Mucosa of rectum (tissue), 2 donors: ENCODE results near the gene IMMP2L.

ENCODE experiments used
- H3K27ac ChIP-seq, 2 donors: one replicate each; pipeline ENCODE4 v1.7.0; 2013; ENCODE audit warnings: inconsistent platforms in 2 of 2, low read depth in 2 of 2, low read length in 2 of 2
- H3K27me3 ChIP-seq, 2 donors: one replicate each; pipeline ENCODE4 v1.7.0; 2013; ENCODE audit warnings: low read length in 2 of 2; ENCODE audit not compliant: control insufficient read depth in 2 of 2, insufficient read depth in 2 of 2
- H3K36me3 ChIP-seq, 2 donors: one replicate each; pipeline ENCODE4 v1.7.0; 2013; ENCODE audit warnings: low read length in 2 of 2; ENCODE audit not compliant: control insufficient read depth in 2 of 2, insufficient read depth in 2 of 2
- H3K4me1 ChIP-seq, 2 donors: one replicate each; pipeline ENCODE4 v1.7.0; 2013; ENCODE audit warnings: low read length in 2 of 2, mild to moderate bottlenecking in 1 of 2; ENCODE audit not compliant: control insufficient read depth in 2 of 2, insufficient read depth in 2 of 2
- H3K4me3 ChIP-seq, 2 donors: one replicate each; pipeline ENCODE4 v1.7.0; 2013; ENCODE audit warnings: low read length in 2 of 2
- H3K9ac ChIP-seq, 2 donors: one replicate each; pipeline ENCODE4 v1.7.0; 2013; ENCODE audit warnings: low read length in 2 of 2, low read depth in 1 of 2, mild to moderate bottlenecking in 1 of 2
- H3K9me3 ChIP-seq, 2 donors: one replicate each; pipeline ENCODE4 v1.7.0; 2013; ENCODE audit warnings: low read length in 2 of 2; ENCODE audit not compliant: control insufficient read depth in 2 of 2
- donor health status: healthy.
- donor health status: Normal muscosa, but diverticular disease.

Gene IMMP2L

GRCh38 chr7:111405621-111406020 lies 156.7 kb downstream of the IMMP2L start:
- H3K27ac ChIP-seq = no peak overlapping the region
- no peaks in the 10 kb centered on the region for H3K4me1 ChIP-seq
- no peaks in the 10 kb centered on the region for H3K36me3 ChIP-seq
- H3K9ac ChIP-seq = no peak overlapping the region
- H3K27me3 ChIP-seq = no peaks in the 10 kb centered on the region
- H3K9me3 ChIP-seq = no peaks in the 10 kb centered on the region
- no peak overlapping the region for H3K4me3 ChIP-seq

GRCh38 chr7:111401516-111401915 lies 160.8 kb downstream of the IMMP2L start:
- Histone ChIP-seq H3K27ac (no peak overlapping the region), H3K9ac (no peak overlapping the region), H3K9me3 (no peaks in the 10 kb centered on the region), H3K27me3 (no peaks in the 10 kb centered on the region), H3K36me3 (no peaks in the 10 kb centered on the region), H3K4me3 (no peak overlapping the region), H3K4me1 (no peaks in the 10 kb centered on the region)

GRCh38 chr7:111400088-111400487 lies 162.2 kb downstream of the IMMP2L start:
- no peak overlapping the region for H3K4me3 ChIP-seq
- no peak overlapping the region for H3K27ac ChIP-seq
- no peaks in the 10 kb centered on the region for H3K36me3 ChIP-seq
- H3K27me3 ChIP-seq = no peaks in the 10 kb centered on the region
- no peaks in the 10 kb centered on the region for H3K4me1 ChIP-seq
- no peaks in the 10 kb centered on the region for H3K9me3 ChIP-seq
- H3K9ac ChIP-seq = no peak overlapping the region

- no peaks in the 10 kb centered on the region for H3K27me3 ChIP-seq
- no peak overlapping the region for H3K27ac ChIP-seq
- H3K4me3 ChIP-seq = no peak overlapping the region
- H3K9ac ChIP-seq = no peak overlapping the region
- H3K9me3 ChIP-seq = no peaks in the 10 kb centered on the region
- no peaks in the 10 kb centered on the region for H3K36me3 ChIP-seq
- H3K4me1 ChIP-seq = no peaks in the 10 kb centered on the region
These were observed 167.4 kb downstream of the IMMP2L start for GRCh38 chr7:111394891-111395290.

GRCh38 chr7:111393011-111393754 lies 169.1 kb downstream of the IMMP2L start:
- Histone ChIP-seq H3K4me1 (no peaks in the 10 kb centered on the region), H3K9ac (no peak overlapping the region), H3K4me3 (no peak overlapping the region), H3K9me3 (no peaks in the 10 kb centered on the region), H3K27ac (no peak overlapping the region), H3K36me3 (no peaks in the 10 kb centered on the region), H3K27me3 (no peaks in the 10 kb centered on the region)

GRCh38 chr7:111392294-111392693 lies 170.0 kb downstream of the IMMP2L start:
- no peaks in the 10 kb centered on the region for H3K9me3 ChIP-seq
- no peak overlapping the region for H3K9ac ChIP-seq
- H3K4me1 ChIP-seq = no peaks in the 10 kb centered on the region
- no peaks in the 10 kb centered on the region for H3K36me3 ChIP-seq
- no peak overlapping the region for H3K4me3 ChIP-seq
- peak overlapping the region in 1 of 2 donors; percentile 9 for H3K27ac ChIP-seq
- H3K27me3 ChIP-seq = no peaks in the 10 kb centered on the region

- H3K4me3 ChIP-seq = no peak overlapping the region
- H3K27ac ChIP-seq = no peak overlapping the region
- no peaks in the 10 kb centered on the region for H3K36me3 ChIP-seq
- no peak overlapping the region for H3K9ac ChIP-seq
- no peaks in the 10 kb centered on the region for H3K27me3 ChIP-seq
- H3K4me1 ChIP-seq = no peaks in the 10 kb centered on the region
- H3K9me3 ChIP-seq = no peaks in the 10 kb centered on the region
These were observed 172.3 kb downstream of the IMMP2L start for GRCh38 chr7:111390000-111390399.

- Histone ChIP-seq H3K27ac (no peak overlapping the region), H3K4me3 (no peak overlapping the region)
These were observed 173.4 kb downstream of the IMMP2L start for GRCh38 chr7:111388912-111389311.

GRCh38 chr7:111388016-111388415 lies 174.3 kb downstream of the IMMP2L start:
- Histone ChIP-seq H3K9me3 (no peaks in the 10 kb centered on the region), H3K36me3 (no peaks in the 10 kb centered on the region), H3K27ac (no peak overlapping the region), H3K4me3 (no peak overlapping the region), H3K4me1 (no peaks in the 10 kb centered on the region), H3K27me3 (no peaks in the 10 kb centered on the region), H3K9ac (no peak overlapping the region)

More at GRCh38 chr7:111388912-111389311, 173.4 kb downstream of the IMMP2L start:
- no peaks in the 10 kb centered on the region for H3K4me1 ChIP-seq
- H3K27me3 ChIP-seq = no peaks in the 10 kb centered on the region
- H3K9ac ChIP-seq = no peak overlapping the region
- H3K36me3 ChIP-seq = no peaks in the 10 kb centered on the region
- H3K9me3 ChIP-seq = no peaks in the 10 kb centered on the region

GRCh38 chr7:111384065-111384891 lies 178.0 kb downstream of the IMMP2L start:
- no peaks in the 10 kb centered on the region for H3K36me3 ChIP-seq
- no peak overlapping the region for H3K4me3 ChIP-seq
- H3K27me3 ChIP-seq = no peaks in the 10 kb centered on the region
- no peaks in the 10 kb centered on the region for H3K9me3 ChIP-seq
- H3K27ac ChIP-seq = no peak overlapping the region
- H3K4me1 ChIP-seq = no peaks in the 10 kb centered on the region
- H3K9ac ChIP-seq = no peak overlapping the region
